ENCODE data around the gene CLDN1. TPM values are rescaled to one million over a fixed set of nuclear protein-coding genes. Genes with fewer than 3 reads are reported as not detected.

Gene CLDN1, protein sequence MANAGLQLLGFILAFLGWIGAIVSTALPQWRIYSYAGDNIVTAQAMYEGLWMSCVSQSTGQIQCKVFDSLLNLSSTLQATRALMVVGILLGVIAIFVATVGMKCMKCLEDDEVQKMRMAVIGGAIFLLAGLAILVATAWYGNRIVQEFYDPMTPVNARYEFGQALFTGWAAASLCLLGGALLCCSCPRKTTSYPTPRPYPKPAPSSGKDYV
- not detected for polyA plus RNA-seq (ENCODE audit: low read depth in 6 of 6)

DNA sequence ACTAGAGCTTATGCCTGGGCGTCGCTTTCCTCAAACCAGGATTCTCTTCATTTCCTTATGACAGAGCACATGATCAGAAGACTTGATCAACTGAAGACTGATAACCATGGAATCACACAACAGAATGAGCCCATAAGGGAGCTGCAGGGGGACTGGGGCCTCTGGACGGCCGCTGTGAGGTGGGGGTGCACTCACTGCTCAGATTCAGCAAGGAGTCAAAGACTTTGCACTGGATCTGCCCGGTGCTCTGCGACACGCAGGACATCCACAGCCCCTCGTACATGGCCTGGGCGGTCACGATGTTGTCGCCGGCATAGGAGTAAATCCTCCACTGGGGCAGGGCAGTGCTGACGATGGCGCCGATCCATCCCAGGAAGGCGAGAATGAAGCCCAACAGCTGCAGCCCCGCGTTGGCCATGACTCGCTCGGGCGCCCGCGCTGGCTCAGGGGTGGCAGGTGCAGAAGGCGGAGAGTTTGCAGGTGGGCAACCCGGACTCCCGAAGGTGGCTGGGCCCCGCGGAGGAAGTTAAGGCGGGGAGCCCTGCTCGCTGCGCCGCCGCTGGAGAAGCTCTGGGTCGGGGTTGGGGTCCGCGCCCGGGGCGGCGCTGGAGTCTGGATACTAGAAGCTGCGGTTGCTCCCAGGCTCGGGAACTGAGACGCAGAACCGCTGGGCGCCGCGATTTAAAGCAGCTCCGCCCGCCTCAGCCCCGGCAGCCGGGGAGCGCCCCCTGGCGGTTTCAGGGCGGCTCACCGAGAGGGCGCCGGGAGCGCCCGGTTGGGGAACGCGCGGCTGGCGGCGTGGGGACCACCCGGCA, at the start of gene CLDN1:
CLDN1 (minus strand) TSS at position 658 of the 815 bp plus-strand sequence; CDS start at position 418, 240 bp downstream.
- Mint-ChIP-seq H3K4me3 (peak within 1 kb of the TSS in 6 of 8 donors; percentile 31 to 85 (median 56)), H3K4me1 (peaks cover 9 to 21% (median 10%) of the 10 kb centered on the region in 3 donors), H3K27ac (peak within 1 kb of the TSS in 3 of 6 donors; percentile 23 to 86 (median 40)), H3K36me3 (no peaks in the 10 kb centered on the region), H3K27me3 (peaks cover 37 to 62% (median 58%) of the 10 kb centered on the region in 3 donors), H3K9me3 (no peaks in the 10 kb centered on the region)
- peak; percentile 6 for DNase-seq
- ATAC-seq (ENCODE audit: low read depth in 2 of 2): peak; percentile 35 to 56

DNA sequence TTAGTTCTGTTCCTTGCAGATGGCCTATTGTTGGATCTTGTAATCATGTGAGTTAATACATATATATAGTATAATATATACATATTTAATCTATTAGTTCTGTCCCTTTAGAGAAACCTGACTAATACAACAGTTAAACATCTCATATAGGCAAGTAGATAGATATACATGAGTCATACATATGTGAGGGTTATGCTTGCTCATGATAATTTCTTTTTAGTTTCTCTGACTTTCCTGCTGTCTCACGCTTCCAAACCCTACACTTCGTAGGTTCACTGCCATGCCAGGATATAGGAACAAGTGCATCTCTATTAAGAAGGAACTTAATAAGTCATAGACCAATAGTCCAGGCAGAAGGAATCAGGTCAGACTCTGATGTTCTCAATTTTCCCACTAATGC, 48.9 kb upstream of the CLDN1 start:
- no peak for DNase-seq
- no peak for ATAC-seq (ENCODE audit: low read depth in 2 of 2)
- H3K27me3 Mint-ChIP-seq: peaks cover 0 to 9% (median 4%) of the 10 kb centered on the region in 3 donors
- no peak overlapping the region for H3K4me3 Mint-ChIP-seq
- H3K4me1 Mint-ChIP-seq: peaks cover 0 to 2% (median 0%) of the 10 kb centered on the region in 3 donors
- no peak overlapping the region for H3K27ac Mint-ChIP-seq
- H3K9me3 Mint-ChIP-seq: no peaks in the 10 kb centered on the region
- H3K36me3 Mint-ChIP-seq: no peaks in the 10 kb centered on the region

DNA sequence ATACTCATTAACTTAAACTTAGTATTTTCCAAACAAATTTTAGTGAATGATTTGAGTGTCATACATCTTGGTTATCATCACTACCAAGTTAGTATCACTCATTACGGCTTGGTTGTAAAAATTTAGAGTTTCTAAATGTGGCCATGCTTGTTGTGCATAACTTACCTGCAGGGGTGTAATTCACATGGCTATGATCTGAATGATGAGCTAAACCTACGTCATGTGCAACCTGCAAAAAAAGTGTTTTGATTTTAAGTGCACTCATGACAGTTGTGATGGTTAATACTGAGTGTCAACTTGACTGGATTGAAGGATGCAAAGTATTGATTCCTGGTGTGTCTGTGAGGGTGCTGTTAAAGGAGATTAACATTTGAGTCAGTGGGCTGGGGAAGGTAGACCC, 48.1 kb upstream of the CLDN1 start:
- H3K4me3 Mint-ChIP-seq: no peak overlapping the region
- DNase-seq (no peak), ATAC-seq (ENCODE audit: low read depth in 2 of 2) (no peak)
- peak overlapping the region in 1 of 6 donors; percentile 63 for H3K27ac Mint-ChIP-seq
- peaks cover 0 to 9% (median 4%) of the 10 kb centered on the region in 3 donors for H3K27me3 Mint-ChIP-seq
- no peaks in the 10 kb centered on the region for H3K36me3 Mint-ChIP-seq
- H3K9me3 Mint-ChIP-seq: no peaks in the 10 kb centered on the region
- H3K4me1 Mint-ChIP-seq: no peaks in the 10 kb centered on the region

- Mint-ChIP-seq H3K9me3 (no peaks in the 10 kb centered on the region), H3K4me1 (no peaks in the 10 kb centered on the region)
Measured at GRCh38 chr3:190369668-190370295, 47.5 kb upstream of the CLDN1 start.

DNA sequence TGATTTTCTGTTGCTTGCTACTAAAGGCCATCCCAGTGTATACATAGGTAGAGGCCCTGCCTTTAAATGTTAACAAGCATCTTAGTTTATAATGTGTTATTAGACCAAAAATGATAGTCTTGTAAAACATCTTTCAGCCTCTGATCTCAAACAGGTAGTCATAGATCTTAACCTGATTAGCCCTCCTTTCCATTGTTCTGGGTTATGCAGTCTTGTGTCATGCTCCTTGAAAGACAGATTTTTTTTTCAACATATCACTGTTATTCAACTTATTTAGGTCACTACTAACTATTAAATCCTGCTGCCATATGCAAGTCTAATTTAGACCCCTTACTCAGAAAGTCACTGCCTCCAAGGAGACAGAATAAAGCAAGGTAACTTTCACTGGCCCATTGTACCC, 46.6 kb upstream of the CLDN1 start:
- H3K27me3 Mint-ChIP-seq: peaks cover 0 to 13% (median 4%) of the 10 kb centered on the region in 3 donors
- no peaks in the 10 kb centered on the region for H3K36me3 Mint-ChIP-seq
- H3K4me1 Mint-ChIP-seq: no peaks in the 10 kb centered on the region

More at GRCh38 chr3:190369668-190370295, 47.5 kb upstream of the CLDN1 start:
- DNase-seq: no peak
- H3K27me3 Mint-ChIP-seq: peaks cover 0 to 13% (median 4%) of the 10 kb centered on the region in 3 donors
- no peak overlapping the region for H3K4me3 Mint-ChIP-seq
- H3K27ac Mint-ChIP-seq: peak overlapping the region in 1 of 6 donors; percentile 21
- no peak for ATAC-seq (ENCODE audit: low read depth in 2 of 2)
- no peaks in the 10 kb centered on the region for H3K36me3 Mint-ChIP-seq

GRCh38 chr3:190366133-190366532, 43.9 kb upstream of the CLDN1 start:
- H3K4me3 Mint-ChIP-seq: no peak overlapping the region
- H3K27me3 Mint-ChIP-seq: peaks cover 0 to 7% (median 0%) of the 10 kb centered on the region in 3 donors
- H3K27ac Mint-ChIP-seq: no peak overlapping the region
- peaks cover 0 to 2% (median 0%) of the 10 kb centered on the region in 7 donors for H3K9me3 Mint-ChIP-seq
- no peak for ATAC-seq (ENCODE audit: low read depth in 2 of 2)
- H3K36me3 Mint-ChIP-seq: no peaks in the 10 kb centered on the region
- DNase-seq: no peak
- H3K4me1 Mint-ChIP-seq: no peaks in the 10 kb centered on the region

More for the DNA sequence above, 46.6 kb upstream of the CLDN1 start:
- Mint-ChIP-seq H3K4me3 (no peak overlapping the region), H3K27ac (no peak overlapping the region), H3K9me3 (no peaks in the 10 kb centered on the region)
- no peak for ATAC-seq (ENCODE audit: low read depth in 2 of 2)
- DNase-seq: no peak

DNA sequence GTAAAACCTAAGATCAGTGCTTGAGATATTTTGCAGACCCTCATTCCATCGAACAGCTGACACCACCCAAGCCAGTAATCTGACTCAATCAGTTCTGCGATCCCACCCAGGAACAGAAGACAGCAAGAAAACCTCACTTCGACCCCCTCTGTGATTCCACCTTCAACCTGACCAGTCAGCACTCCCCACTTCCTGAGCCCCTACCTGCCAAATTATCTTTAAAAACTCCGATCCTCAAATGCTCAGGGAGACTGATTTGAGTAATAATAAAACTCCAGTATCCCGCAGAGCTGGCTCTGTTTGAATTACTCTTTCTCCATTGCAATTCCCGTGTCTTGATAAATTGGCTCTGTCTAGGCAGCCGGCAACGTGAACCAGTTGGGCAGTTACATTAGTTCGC, 40.0 kb upstream of the CLDN1 start:
- H3K27ac Mint-ChIP-seq: no peak overlapping the region
- ATAC-seq (ENCODE audit: low read depth in 2 of 2): no peak
- H3K27me3 Mint-ChIP-seq: peaks cover 0 to 7% (median 0%) of the 10 kb centered on the region in 3 donors
- no peak for DNase-seq
- no peaks in the 10 kb centered on the region for H3K4me1 Mint-ChIP-seq
- peaks cover 0 to 2% (median 0%) of the 10 kb centered on the region in 7 donors for H3K9me3 Mint-ChIP-seq
- H3K4me3 Mint-ChIP-seq: no peak overlapping the region
- H3K36me3 Mint-ChIP-seq: no peaks in the 10 kb centered on the region

- no peak overlapping the region for H3K4me3 Mint-ChIP-seq
- ATAC-seq (ENCODE audit: low read depth in 2 of 2): no peak
- H3K9me3 Mint-ChIP-seq: peaks cover 0 to 2% (median 0%) of the 10 kb centered on the region in 7 donors
- H3K4me1 Mint-ChIP-seq: no peaks in the 10 kb centered on the region
- H3K36me3 Mint-ChIP-seq: no peaks in the 10 kb centered on the region
- peaks cover 0 to 7% (median 0%) of the 10 kb centered on the region in 3 donors for H3K27me3 Mint-ChIP-seq
- no peak overlapping the region for H3K27ac Mint-ChIP-seq
- DNase-seq: no peak
Measured at GRCh38 chr3:190361791-190362190, 39.5 kb upstream of the CLDN1 start.

DNA sequence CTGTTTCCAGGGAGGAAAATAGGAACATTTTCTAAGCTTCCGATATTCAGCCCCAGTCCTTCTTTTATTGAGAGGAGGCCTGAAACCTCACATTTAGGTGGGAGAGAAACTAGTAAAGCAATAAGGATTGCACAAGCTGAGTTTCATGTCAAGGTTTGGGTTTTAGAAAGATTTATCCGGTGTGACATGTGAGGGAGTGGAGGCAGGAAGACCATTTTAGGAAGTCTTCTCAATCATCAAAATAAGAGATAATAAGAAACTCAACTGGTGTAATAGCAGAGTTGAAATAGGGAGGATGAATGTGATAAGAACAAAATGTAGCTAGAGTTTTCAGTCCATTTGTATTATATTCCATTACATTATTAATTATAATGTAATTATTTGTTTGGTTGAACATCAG, 38.0 kb upstream of the CLDN1 start:
- no peak overlapping the region for H3K4me3 Mint-ChIP-seq
- no peak for ATAC-seq (ENCODE audit: low read depth in 2 of 2)

GRCh38 chr3:190359813-190360212, 37.6 kb upstream of the CLDN1 start:
- Mint-ChIP-seq H3K27ac (no peak overlapping the region), H3K9me3 (peaks cover 0 to 2% (median 0%) of the 10 kb centered on the region in 7 donors), H3K4me3 (no peak overlapping the region), H3K4me1 (no peaks in the 10 kb centered on the region), H3K27me3 (peaks cover 0 to 4% (median 0%) of the 10 kb centered on the region in 3 donors), H3K36me3 (no peaks in the 10 kb centered on the region)
- DNase-seq (no peak), ATAC-seq (ENCODE audit: low read depth in 2 of 2) (no peak)

More for the DNA sequence above, 38.0 kb upstream of the CLDN1 start:
- Mint-ChIP-seq H3K4me1 (no peaks in the 10 kb centered on the region), H3K9me3 (peaks cover 0 to 2% (median 0%) of the 10 kb centered on the region in 7 donors), H3K36me3 (no peaks in the 10 kb centered on the region), H3K27ac (no peak overlapping the region), H3K27me3 (peaks cover 0 to 7% (median 0%) of the 10 kb centered on the region in 3 donors)
- no peak for DNase-seq

DNA sequence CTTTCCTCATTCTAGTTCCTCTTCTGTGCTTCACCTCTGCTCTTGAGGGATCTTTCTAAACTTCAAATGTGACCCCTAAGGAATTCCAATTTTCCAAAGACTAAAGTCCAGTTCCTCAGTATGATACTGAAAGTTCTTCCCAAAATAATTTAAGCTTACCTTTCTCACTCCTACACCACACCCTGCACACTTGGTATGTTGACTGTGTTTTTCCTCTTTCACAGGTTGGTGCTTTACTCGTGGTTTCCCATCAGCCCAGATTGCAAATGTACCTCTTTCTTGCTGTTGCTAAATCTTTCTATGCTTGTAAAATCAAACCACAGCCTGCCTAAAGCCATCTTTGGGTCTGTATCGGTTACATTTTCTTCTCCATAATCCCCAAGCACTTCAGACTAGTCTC, 35.2 kb upstream of the CLDN1 start:
- no peak overlapping the region for H3K4me3 Mint-ChIP-seq
- peaks cover 0 to 4% (median 0%) of the 10 kb centered on the region in 7 donors for H3K9me3 Mint-ChIP-seq
- DNase-seq (no peak), ATAC-seq (ENCODE audit: low read depth in 2 of 2) (no peak)
- H3K36me3 Mint-ChIP-seq: no peaks in the 10 kb centered on the region
- no peaks in the 10 kb centered on the region for H3K27me3 Mint-ChIP-seq
- H3K4me1 Mint-ChIP-seq: no peaks in the 10 kb centered on the region
- no peak overlapping the region for H3K27ac Mint-ChIP-seq

GRCh38 chr3:190356246-190356645, 34.0 kb upstream of the CLDN1 start:
- no peak for DNase-seq
- no peak for ATAC-seq (ENCODE audit: low read depth in 2 of 2)
- no peak overlapping the region for H3K4me3 Mint-ChIP-seq
- peaks cover 0 to 2% (median 0%) of the 10 kb centered on the region in 7 donors for H3K9me3 Mint-ChIP-seq
- H3K36me3 Mint-ChIP-seq: no peaks in the 10 kb centered on the region
- H3K27me3 Mint-ChIP-seq: no peaks in the 10 kb centered on the region
- no peak overlapping the region for H3K27ac Mint-ChIP-seq
- H3K4me1 Mint-ChIP-seq: no peaks in the 10 kb centered on the region

GRCh38 chr3:190352861-190353457, 30.7 kb upstream of the CLDN1 start:
- Mint-ChIP-seq H3K36me3 (no peaks in the 10 kb centered on the region), H3K4me3 (no peak overlapping the region), H3K9me3 (peaks cover 0 to 11% (median 5%) of the 10 kb centered on the region in 7 donors), H3K4me1 (no peaks in the 10 kb centered on the region), H3K27me3 (no peaks in the 10 kb centered on the region), H3K27ac (no peak overlapping the region)
- no peak for ATAC-seq (ENCODE audit: low read depth in 2 of 2)
- DNase-seq: no peak
